Measurements from ENCODE around the gene SLC9A9. TPM values are rescaled to one million over a fixed set of nuclear protein-coding genes. Genes with fewer than 3 reads are reported as not detected.

SLC9A9 gene
- total RNA-seq, 4 donors from 2014 or later: 12.8 to 63.8 (median 33.3) TPM

DNA sequence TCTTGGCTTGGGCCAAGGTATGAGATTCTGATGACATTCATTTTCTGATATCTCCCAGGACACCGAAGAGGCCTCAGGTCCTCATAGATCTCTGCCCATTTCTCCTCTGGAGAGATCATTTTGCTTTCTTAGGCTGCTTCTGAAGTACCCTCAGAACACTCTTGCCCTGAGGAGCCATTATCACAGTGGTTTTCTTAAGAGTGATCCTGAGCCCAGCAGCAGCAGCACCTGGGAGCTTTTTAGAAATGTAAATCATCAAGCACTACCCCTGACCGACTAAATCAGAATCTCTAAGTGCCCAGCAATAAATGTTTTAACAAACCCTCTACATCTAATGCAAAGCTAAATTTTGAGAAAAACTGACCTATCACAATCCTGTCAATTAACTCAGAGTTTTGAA lies 40.6 kb upstream of the SLC9A9 start:
- H3K4me1 ChIP-seq: no peaks in the 10 kb centered on the region
- H3K27me3 ChIP-seq: no peaks in the 10 kb centered on the region
- intact Hi-C loops (cut with DNase I; ENCODE audit: low total_unique reads): no loop called here
- no peaks in the 10 kb centered on the region for H3K9me3 ChIP-seq
- H3K4me3 ChIP-seq: no peak overlapping the region
- no peak for DNase-seq
- no peak overlapping the region for H3K27ac ChIP-seq
- no peaks in the 10 kb centered on the region for H3K36me3 ChIP-seq
- TF ChIP-seq, protein P1, sequence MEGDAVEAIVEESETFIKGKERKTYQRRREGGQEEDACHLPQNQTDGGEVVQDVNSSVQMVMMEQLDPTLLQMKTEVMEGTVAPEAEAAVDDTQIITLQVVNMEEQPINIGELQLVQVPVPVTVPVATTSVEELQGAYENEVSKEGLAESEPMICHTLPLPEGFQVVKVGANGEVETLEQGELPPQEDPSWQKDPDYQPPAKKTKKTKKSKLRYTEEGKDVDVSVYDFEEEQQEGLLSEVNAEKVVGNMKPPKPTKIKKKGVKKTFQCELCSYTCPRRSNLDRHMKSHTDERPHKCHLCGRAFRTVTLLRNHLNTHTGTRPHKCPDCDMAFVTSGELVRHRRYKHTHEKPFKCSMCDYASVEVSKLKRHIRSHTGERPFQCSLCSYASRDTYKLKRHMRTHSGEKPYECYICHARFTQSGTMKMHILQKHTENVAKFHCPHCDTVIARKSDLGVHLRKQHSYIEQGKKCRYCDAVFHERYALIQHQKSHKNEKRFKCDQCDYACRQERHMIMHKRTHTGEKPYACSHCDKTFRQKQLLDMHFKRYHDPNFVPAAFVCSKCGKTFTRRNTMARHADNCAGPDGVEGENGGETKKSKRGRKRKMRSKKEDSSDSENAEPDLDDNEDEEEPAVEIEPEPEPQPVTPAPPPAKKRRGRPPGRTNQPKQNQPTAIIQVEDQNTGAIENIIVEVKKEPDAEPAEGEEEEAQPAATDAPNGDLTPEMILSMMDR (IDR thresholded peaks at IDR 0.05): no peak
- no peak for TF ChIP-seq POLR2A (IDR thresholded peaks at IDR 0.05)

DNA sequence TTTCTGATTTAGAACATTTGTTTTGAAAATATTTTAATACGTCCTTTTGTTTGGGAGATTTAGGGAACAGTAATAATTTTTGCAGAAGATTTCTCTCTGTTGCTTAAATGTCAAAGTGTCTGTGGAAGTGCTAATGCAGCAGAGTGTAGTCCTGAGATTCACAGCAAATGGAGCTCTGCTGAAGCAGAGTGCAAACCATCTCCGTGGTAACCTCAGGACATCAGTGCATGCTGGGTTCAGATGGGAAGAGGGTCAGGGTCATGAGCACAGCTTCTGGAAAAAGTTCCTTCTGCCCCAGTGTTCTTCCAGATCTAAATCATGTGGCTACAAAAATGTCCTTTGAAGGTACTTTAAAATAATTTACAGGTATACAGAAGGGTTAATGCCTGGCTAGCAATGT lies 39.9 kb upstream of the SLC9A9 start:
- TF ChIP-seq, protein P1 (IDR thresholded peaks at IDR 0.05): no peak
- TF ChIP-seq POLR2A (IDR thresholded peaks at IDR 0.05): no peak
- H3K4me3 ChIP-seq: no peak overlapping the region
- H3K27ac ChIP-seq: no peak overlapping the region
- intact Hi-C loops (cut with DNase I; ENCODE audit: low total_unique reads): no loop called here
- no peaks in the 10 kb centered on the region for H3K4me1 ChIP-seq
- no peaks in the 10 kb centered on the region for H3K36me3 ChIP-seq
- H3K27me3 ChIP-seq: no peaks in the 10 kb centered on the region
- H3K9me3 ChIP-seq: no peaks in the 10 kb centered on the region
- DNase-seq: no peak

DNA sequence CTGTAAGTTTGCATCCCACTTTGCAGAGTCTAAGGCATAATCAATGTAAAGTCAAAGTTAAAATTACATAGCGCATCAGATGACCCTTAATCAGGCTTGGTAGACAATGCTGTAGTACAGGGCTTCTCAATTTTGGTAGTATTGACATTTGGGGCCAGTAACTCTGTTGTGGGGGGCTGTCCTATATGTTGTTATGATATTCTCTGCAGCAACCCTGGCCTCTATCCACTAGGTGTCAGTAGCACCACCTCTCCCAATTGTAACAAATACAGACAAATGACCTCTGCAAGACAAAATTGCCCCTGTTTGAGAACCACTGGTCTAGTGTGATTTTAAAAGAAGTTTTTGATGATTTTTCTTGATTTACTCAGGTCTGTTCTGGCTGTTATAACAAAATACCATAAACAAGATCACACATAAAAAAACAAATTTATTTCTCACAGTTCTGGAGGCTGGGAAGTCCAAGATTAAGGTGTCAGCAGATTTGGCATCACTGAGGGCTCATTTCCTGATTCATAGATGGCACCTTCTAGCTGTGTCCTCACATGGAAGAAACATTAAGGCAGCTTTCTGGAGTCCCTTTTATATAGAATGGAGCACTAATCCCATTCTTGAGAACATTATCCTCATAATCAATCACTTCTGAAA lies 37.6 kb upstream of the SLC9A9 start:
- DNase-seq: no peak
- Histone ChIP-seq H3K27ac (no peak overlapping the region), H3K9me3 (no peaks in the 10 kb centered on the region), H3K4me1 (no peaks in the 10 kb centered on the region), H3K36me3 (no peaks in the 10 kb centered on the region), H3K4me3 (no peak overlapping the region), H3K27me3 (no peaks in the 10 kb centered on the region)
- intact Hi-C loops (cut with DNase I; ENCODE audit: low total_unique reads): no loop called here
- TF ChIP-seq, protein P1 (IDR thresholded peaks at IDR 0.05): peak in 3 of 4 experiments; percentile 31 to 53 (median 32)
- TF ChIP-seq POLR2A (IDR thresholded peaks at IDR 0.05): no peak

DNA sequence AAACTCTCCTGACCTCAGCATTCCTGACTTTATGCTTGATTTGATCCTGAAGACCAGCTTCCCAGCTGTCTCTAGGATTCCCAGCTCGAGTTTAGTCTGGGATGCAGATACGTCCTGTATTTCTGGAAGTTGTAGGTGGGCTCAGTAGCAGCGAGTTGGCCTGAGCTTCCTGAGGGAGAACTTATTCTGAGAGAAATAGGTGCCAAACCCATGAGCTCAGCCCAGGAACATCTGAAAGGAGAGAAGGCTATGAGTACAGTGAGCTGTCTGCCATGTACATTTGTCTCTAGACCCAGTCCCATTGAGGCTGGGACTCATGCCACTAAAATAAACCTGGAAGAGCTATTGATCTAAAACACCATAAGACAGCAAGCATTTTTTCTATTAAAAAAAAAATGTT lies 36.6 kb upstream of the SLC9A9 start:
- TF ChIP-seq, protein P1 (IDR thresholded peaks at IDR 0.05): no peak
- no peak for TF ChIP-seq POLR2A (IDR thresholded peaks at IDR 0.05)
- Histone ChIP-seq H3K36me3 (no peaks in the 10 kb centered on the region), H3K4me3 (no peak overlapping the region), H3K9me3 (no peaks in the 10 kb centered on the region), H3K4me1 (no peaks in the 10 kb centered on the region), H3K27ac (no peak overlapping the region), H3K27me3 (no peaks in the 10 kb centered on the region)
- intact Hi-C loops (cut with DNase I; ENCODE audit: low total_unique reads): no loop called here
- DNase-seq: no peak

DNA sequence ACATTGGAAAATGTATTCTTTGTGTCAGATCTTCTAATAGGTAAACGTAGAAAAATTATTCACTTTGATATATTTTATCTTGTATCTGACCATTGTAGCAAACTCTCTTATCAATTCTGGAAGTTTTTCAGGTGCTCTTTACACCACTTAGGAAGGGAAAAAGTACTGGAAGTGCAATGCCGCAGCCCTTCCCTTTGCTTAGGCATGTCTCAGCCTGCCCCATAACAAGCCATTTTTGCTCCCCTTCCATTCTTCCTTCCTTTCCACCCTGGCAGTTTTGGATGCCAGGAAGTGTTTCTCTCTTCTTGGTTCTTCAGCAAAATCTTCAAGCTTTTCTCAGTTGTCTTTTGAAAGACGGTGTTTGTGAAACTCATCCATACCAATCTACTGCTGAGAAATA lies 34.9 kb upstream of the SLC9A9 start:
- DNase-seq: no peak
- Histone ChIP-seq H3K36me3 (no peaks in the 10 kb centered on the region), H3K27ac (no peak overlapping the region), H3K4me3 (no peak overlapping the region), H3K9me3 (no peaks in the 10 kb centered on the region), H3K27me3 (no peaks in the 10 kb centered on the region), H3K4me1 (no peaks in the 10 kb centered on the region)
- no peak for TF ChIP-seq POLR2A (IDR thresholded peaks at IDR 0.05)
- TF ChIP-seq, protein P1 (IDR thresholded peaks at IDR 0.05): no peak
- intact Hi-C loops (cut with DNase I; ENCODE audit: low total_unique reads): no loop called here

All from uterus (tissue), 4 donors.